ENCODE results near the gene UGT1A6.

DNA sequence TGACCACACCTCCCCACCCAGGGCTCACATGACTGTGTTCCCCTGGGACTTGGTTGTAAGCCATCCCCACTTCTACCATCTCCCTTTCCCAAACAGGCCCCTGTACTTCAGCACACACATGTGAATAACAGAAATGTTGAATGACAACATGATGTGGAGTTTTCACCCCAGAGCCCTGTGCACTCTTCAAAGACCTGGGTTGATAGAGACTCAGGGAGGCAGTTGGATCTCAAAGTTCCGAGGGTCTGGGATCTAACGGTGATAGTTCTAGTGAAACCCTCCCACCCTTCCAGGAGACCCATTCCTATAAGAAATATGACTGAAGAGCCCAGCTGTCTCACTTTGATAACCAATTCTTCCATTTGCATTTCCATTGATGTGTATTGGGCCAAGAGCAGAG lies 85.3 kb downstream of the UGT1A6 start, which contains the start of gene MROH2A:
- TF ChIP-seq, protein P1, sequence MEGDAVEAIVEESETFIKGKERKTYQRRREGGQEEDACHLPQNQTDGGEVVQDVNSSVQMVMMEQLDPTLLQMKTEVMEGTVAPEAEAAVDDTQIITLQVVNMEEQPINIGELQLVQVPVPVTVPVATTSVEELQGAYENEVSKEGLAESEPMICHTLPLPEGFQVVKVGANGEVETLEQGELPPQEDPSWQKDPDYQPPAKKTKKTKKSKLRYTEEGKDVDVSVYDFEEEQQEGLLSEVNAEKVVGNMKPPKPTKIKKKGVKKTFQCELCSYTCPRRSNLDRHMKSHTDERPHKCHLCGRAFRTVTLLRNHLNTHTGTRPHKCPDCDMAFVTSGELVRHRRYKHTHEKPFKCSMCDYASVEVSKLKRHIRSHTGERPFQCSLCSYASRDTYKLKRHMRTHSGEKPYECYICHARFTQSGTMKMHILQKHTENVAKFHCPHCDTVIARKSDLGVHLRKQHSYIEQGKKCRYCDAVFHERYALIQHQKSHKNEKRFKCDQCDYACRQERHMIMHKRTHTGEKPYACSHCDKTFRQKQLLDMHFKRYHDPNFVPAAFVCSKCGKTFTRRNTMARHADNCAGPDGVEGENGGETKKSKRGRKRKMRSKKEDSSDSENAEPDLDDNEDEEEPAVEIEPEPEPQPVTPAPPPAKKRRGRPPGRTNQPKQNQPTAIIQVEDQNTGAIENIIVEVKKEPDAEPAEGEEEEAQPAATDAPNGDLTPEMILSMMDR (IDR thresholded peaks at IDR 0.05 in 4 of 5, conservative IDR thresholded peaks at IDR 0.05 in 1 of 5): no peak
- no peak for TF ChIP-seq POLR2A (IDR thresholded peaks at IDR 0.05)
